HEK293T (cell line): Measurements from ENCODE around the gene GABRA4.

ENCODE experiments used
- CTCF ChIA-PET: fragments of 350-600 bp; formaldehyde crosslinking; extraction: SDS; loops from one replicate; lab custom pipeline; 2021; ENCODE audit warnings: antibody characterized with exemption, inconsistent platforms; lab: Yijun Ruan, JAX
- POLR2A ChIA-PET: fragments of 350-600 bp; formaldehyde crosslinking; extraction: SDS; loops from one replicate; lab custom pipeline; 2020; ENCODE audit warnings: antibody characterized with exemption, inconsistent platforms; lab: Yijun Ruan, JAX
- DNase-seq: peaks from one replicate; pipeline ENCODE4 v3.0.0; 2012; ENCODE audit warnings: mixed read lengths; ENCODE audit errors: extremely low spot score
- ARNT ChIP-seq: fragments of 450-650 bp; IDR thresholded peaks from 2 replicates; pipeline ENCODE4 v1.6.1; 2017; ENCODE audit warnings: mild to moderate bottlenecking
- BHLHE40 ChIP-seq: fragments of 450-650 bp; IDR thresholded peaks from 2 replicates; pipeline ENCODE4 v1.6.1; 2016; ENCODE audit warnings: mild to moderate bottlenecking, moderate library complexity, borderline replicate concordance
- CTBP1 ChIP-seq: fragments of 450-650 bp; IDR thresholded peaks from 2 replicates; pipeline ENCODE4 v1.6.1; 2016; ENCODE audit warnings: borderline replicate concordance
- ELF4 ChIP-seq: fragments of 450-650 bp; IDR thresholded peaks from 2 replicates; pipeline ENCODE4 v1.6.1; 2017; ENCODE audit warnings: antibody characterized with exemption
- FOXA1 ChIP-seq: fragments of 450-650 bp; IDR thresholded peaks from 2 replicates; pipeline ENCODE4 v1.6.1; 2016; ENCODE audit warnings: mild to moderate bottlenecking
- FOXK2 ChIP-seq: fragments of 450-650 bp; IDR thresholded peaks from 2 replicates; pipeline ENCODE4 v1.6.1; 2016; ENCODE audit warnings: mild to moderate bottlenecking
- FOXM1 ChIP-seq: fragments of 450-650 bp; IDR thresholded peaks from 2 replicates; pipeline ENCODE4 v1.6.1; 2017; ENCODE audit warnings: mild to moderate bottlenecking, borderline replicate concordance
- HDGF ChIP-seq: fragments of 450-650 bp; IDR thresholded peaks from 2 replicates; pipeline ENCODE4 v1.6.1; 2017; ENCODE audit warnings: antibody characterized with exemption, borderline replicate concordance
- L3MBTL2 ChIP-seq: fragments of 450-650 bp; conservative IDR thresholded peaks from 2 replicates; pipeline ENCODE4 v1.6.1; 2016; ENCODE audit warnings: mild to moderate bottlenecking
- LEF1 ChIP-seq: fragments of 450-650 bp; IDR thresholded peaks from 2 replicates; pipeline ENCODE4 v1.6.1; 2017; ENCODE audit warnings: mild to moderate bottlenecking, borderline replicate concordance
- NFRKB ChIP-seq: fragments of 450-650 bp; IDR thresholded peaks from 2 replicates; pipeline ENCODE4 v1.6.1; 2016; ENCODE audit warnings: mild to moderate bottlenecking, moderate library complexity
- SP1 ChIP-seq: fragments of 450-650 bp; IDR thresholded peaks from 2 replicates; pipeline ENCODE4 v1.6.1; 2017
- SUZ12 ChIP-seq: fragments of 450-650 bp; IDR thresholded peaks from 2 replicates; pipeline ENCODE4 v1.6.1; 2016; ENCODE audit warnings: mild to moderate bottlenecking
- TARDBP ChIP-seq: fragments of 450-650 bp; IDR thresholded peaks from 2 replicates; pipeline ENCODE4 v1.6.1; 2016
- ZNF384 ChIP-seq: fragments of 450-650 bp; IDR thresholded peaks from 2 replicates; pipeline ENCODE4 v1.6.1; 2016
- TF ChIP-seq, protein P1 (sequence below): fragments of 450-650 bp; IDR thresholded peaks from 2 replicates; pipeline ENCODE4 v1.6.1; 2016

Gene GABRA4

GRCh38 chr4:46956451-46956850, 36.9 kb downstream of the GABRA4 start:
- no peak for DNase-seq
- CTCF ChIA-PET, result no interaction called here
- TF ChIP-seq ZNF384, result no peak
- no peak for TF ChIP-seq SP1
- TF ChIP-seq ELF4, result no peak
- no peak for TF ChIP-seq NFRKB
- TF ChIP-seq CTBP1, result no peak
- TF ChIP-seq SUZ12, result no peak
- TF ChIP-seq ARNT, result no peak
- no peak for TF ChIP-seq HDGF
- no peak for TF ChIP-seq LEF1
- TF ChIP-seq TARDBP, result no peak
- TF ChIP-seq L3MBTL2, result no peak
- TF ChIP-seq, protein P1, sequence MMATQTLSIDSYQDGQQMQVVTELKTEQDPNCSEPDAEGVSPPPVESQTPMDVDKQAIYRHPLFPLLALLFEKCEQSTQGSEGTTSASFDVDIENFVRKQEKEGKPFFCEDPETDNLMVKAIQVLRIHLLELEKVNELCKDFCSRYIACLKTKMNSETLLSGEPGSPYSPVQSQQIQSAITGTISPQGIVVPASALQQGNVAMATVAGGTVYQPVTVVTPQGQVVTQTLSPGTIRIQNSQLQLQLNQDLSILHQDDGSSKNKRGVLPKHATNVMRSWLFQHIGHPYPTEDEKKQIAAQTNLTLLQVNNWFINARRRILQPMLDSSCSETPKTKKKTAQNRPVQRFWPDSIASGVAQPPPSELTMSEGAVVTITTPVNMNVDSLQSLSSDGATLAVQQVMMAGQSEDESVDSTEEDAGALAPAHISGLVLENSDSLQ, result no peak
- TF ChIP-seq FOXM1, result no peak
- TF ChIP-seq FOXA1, result no peak
- no peak for TF ChIP-seq BHLHE40
- TF ChIP-seq FOXK2, result no peak
- POLR2A ChIA-PET, result no interaction called here

GRCh38 chr4:46955601-46956000, 37.8 kb downstream of the GABRA4 start:
- ChIA-PET POLR2A (no interaction called here), CTCF (no interaction called here)
- DNase-seq, result no peak
- TF ChIP-seq FOXA1, result no peak
- TF ChIP-seq HDGF, result no peak

GRCh38 chr4:46954643-46955042, 38.7 kb downstream of the GABRA4 start:
- TF ChIP-seq FOXA1, result no peak
- TF ChIP-seq NFRKB, result no peak
- no peak for TF ChIP-seq BHLHE40
- TF ChIP-seq HDGF, result no peak
- no peak for TF ChIP-seq CTBP1
- TF ChIP-seq FOXM1, result no peak
- TF ChIP-seq ZNF384, result no peak
- no peak for TF ChIP-seq ELF4
- TF ChIP-seq ARNT, result no peak
- no peak for TF ChIP-seq LEF1
- TF ChIP-seq SUZ12, result no peak
- TF ChIP-seq L3MBTL2, result no peak
- no peak for TF ChIP-seq SP1
- no peak for TF ChIP-seq FOXK2
- no peak for TF ChIP-seq TARDBP
- TF ChIP-seq, protein P1, result no peak
- ChIA-PET CTCF (no interaction called here), POLR2A (no interaction called here)
- DNase-seq, result no peak

DNA sequence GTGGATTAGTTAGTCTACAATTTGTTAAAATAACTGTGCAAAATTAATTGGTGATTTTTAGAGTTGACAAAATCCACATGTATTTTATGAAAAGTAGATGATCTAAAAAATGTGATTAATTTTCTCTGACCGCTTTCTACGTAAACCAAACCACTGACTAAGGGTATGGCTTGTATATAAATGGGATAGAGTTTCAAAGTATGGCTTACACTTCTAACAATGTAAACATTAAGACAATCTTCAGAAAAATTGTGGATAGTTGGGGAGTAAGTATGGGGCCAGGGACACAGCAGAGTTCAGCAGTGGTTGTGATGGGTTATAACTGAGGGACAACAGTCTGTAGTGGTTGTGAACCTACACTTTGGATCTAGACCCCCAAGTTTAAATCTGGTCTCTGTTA, 39.8 kb downstream of the GABRA4 start:
- ChIA-PET POLR2A (no interaction called here), CTCF (interaction anchor here (0.9 kb wide), 1 partner anchor 22 kb away, joined by 3 read pairs; no protein-coding TSS in a partner anchor)
- no peak for TF ChIP-seq ZNF384
- TF ChIP-seq, protein P1, result no peak
- no peak for TF ChIP-seq HDGF
- no peak for TF ChIP-seq SP1
- TF ChIP-seq ARNT, result no peak
- no peak for TF ChIP-seq BHLHE40
- no peak for TF ChIP-seq ELF4
- TF ChIP-seq FOXA1, result no peak
- no peak for TF ChIP-seq SUZ12
- no peak for TF ChIP-seq CTBP1
- TF ChIP-seq TARDBP, result no peak
- TF ChIP-seq LEF1, result no peak
- no peak for TF ChIP-seq FOXM1
- TF ChIP-seq L3MBTL2, result no peak
- TF ChIP-seq NFRKB, result no peak
- no peak for TF ChIP-seq FOXK2
- DNase-seq, result no peak

DNA sequence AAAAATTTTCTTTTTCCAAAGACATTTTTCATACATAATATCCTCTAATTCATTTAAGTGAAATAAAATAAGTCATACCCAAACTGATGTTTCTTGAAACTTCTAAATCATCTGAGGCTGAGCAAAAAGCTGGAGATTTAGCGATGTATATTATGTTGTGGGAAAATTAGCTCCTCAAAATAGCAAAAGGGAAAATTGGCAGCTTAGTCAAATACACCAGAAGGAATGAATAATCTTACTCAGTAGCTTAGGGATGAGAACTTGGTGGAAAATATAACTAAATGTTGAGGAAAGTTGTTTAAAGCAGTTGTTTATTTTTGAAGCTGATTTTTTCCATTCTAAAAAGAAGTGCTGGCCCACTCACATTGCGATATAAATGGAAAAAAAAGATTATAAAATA, 40.9 kb downstream of the GABRA4 start:
- ChIA-PET CTCF (interaction anchor here (0.6 kb wide), 1 partner anchor 15 kb away, joined by 5 read pairs; no protein-coding TSS in a partner anchor), POLR2A (no interaction called here)
- no peak for DNase-seq
- TF ChIP-seq, protein P1, result no peak
- TF ChIP-seq ZNF384 (no peak), FOXM1 (no peak), BHLHE40 (no peak), SP1 (no peak), TARDBP (no peak), ARNT (no peak), FOXA1 (no peak), HDGF (no peak)

DNA sequence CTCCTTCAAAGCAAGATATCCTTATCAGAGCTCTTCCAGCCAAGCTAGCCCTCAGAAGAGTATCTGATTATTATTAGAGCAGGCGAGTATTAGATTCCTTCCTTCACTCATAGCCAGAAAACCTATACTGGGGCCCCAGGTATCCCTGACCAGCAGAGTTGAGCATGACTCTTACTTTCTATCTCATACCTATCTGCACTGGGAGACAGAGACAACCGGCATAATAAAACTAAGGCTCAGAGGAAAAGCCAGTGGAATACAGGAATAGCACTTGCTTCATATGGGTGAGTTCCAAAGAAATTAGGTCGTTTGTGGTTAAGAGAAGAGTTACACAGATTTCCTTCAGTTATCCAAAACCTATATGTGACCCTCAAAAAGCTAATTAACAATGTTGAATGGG, 42.6 kb downstream of the GABRA4 start:
- ChIA-PET CTCF (no interaction called here), POLR2A (no interaction called here)
- TF ChIP-seq FOXM1, result no peak
- no peak for DNase-seq
